HG03039 (cell line): ENCODE data around the gene GPRC5D.

Experiments used
- ATAC-seq: cut with Tn5 transposase; IDR thresholded peaks from one replicate; pipeline ENCODE4 v1.9.1; 2021; ENCODE audit warnings: mild to moderate bottlenecking, moderate library complexity; ENCODE audit not compliant: unreplicated experiment

GPRC5D gene

GRCh38 chr12:12909228-12909994 lies 42.6 kb downstream of the GPRC5D start:
- no peak for ATAC-seq

GRCh38 chr12:12908711-12909110 lies 43.3 kb downstream of the GPRC5D start:
- ATAC-seq = no peak

- no peak for ATAC-seq
Measured at GRCh38 chr12:12908252-12908651, 43.7 kb downstream of the GPRC5D start.

- ATAC-seq = no peak
Measured at GRCh38 chr12:12907552-12907951, 44.4 kb downstream of the GPRC5D start.

GRCh38 chr12:12903642-12904609 lies 48.0 kb downstream of the GPRC5D start:
- ATAC-seq = no peak

- no peak for ATAC-seq
Measured at GRCh38 chr12:12902036-12902435, 49.9 kb downstream of the GPRC5D start.

GRCh38 chr12:12901158-12901791 lies 50.7 kb downstream of the GPRC5D start:
- ATAC-seq = no peak

GRCh38 chr12:12900786-12901157 lies 51.2 kb downstream of the GPRC5D start:
- no peak for ATAC-seq

- peak; percentile 76 for ATAC-seq
Measured at GRCh38 chr12:12899530-12900380, 52.2 kb downstream of the GPRC5D start.

- no peak for ATAC-seq
Measured at GRCh38 chr12:12898911-12899511, 53.0 kb downstream of the GPRC5D start.

GRCh38 chr12:12898136-12898717 lies 53.7 kb downstream of the GPRC5D start:
- no peak for ATAC-seq

- ATAC-seq = no peak
Measured at GRCh38 chr12:12897302-12897701, 54.7 kb downstream of the GPRC5D start.

- ATAC-seq = no peak
Measured at GRCh38 chr12:12896260-12896659, 55.7 kb downstream of the GPRC5D start.

- no peak for ATAC-seq
Measured at GRCh38 chr12:12893438-12893837, 58.5 kb downstream of the GPRC5D start.

GRCh38 chr12:12892681-12893141 lies 59.3 kb downstream of the GPRC5D start:
- ATAC-seq = no peak

GRCh38 chr12:12891881-12892355 lies 60.1 kb downstream of the GPRC5D start:
- no peak for ATAC-seq

- ATAC-seq = no peak
Measured at GRCh38 chr12:12891080-12891880, 60.7 kb downstream of the GPRC5D start, which contains the start of gene GPRC5A. Gene GPRC5A, plus strand, starts transcription at chr12:12891562. Its CDS starts 16,688 bp downstream, at chr12:12908250.
